HEK293T (cell line): ENCODE measurements around the gene ECT2L.

Source experiments
- CTCF ChIA-PET: fragments of 350-600 bp; formaldehyde crosslinking; extraction: SDS; loops from one replicate; lab custom pipeline; 2021; ENCODE audit warnings: antibody characterized with exemption, inconsistent platforms; lab: Yijun Ruan, JAX
- POLR2A ChIA-PET: fragments of 350-600 bp; formaldehyde crosslinking; extraction: SDS; loops from one replicate; lab custom pipeline; 2020; ENCODE audit warnings: antibody characterized with exemption, inconsistent platforms; lab: Yijun Ruan, JAX
- DNase-seq: peaks from one replicate; pipeline ENCODE4 v3.0.0; 2012; ENCODE audit warnings: mixed read lengths; ENCODE audit errors: extremely low spot score
- ARNT ChIP-seq: fragments of 450-650 bp; IDR thresholded peaks from 2 replicates; pipeline ENCODE4 v1.6.1; 2017; ENCODE audit warnings: mild to moderate bottlenecking
- BHLHE40 ChIP-seq: fragments of 450-650 bp; IDR thresholded peaks from 2 replicates; pipeline ENCODE4 v1.6.1; 2016; ENCODE audit warnings: mild to moderate bottlenecking, moderate library complexity, borderline replicate concordance
- CTBP1 ChIP-seq: fragments of 450-650 bp; IDR thresholded peaks from 2 replicates; pipeline ENCODE4 v1.6.1; 2016; ENCODE audit warnings: borderline replicate concordance
- ELF4 ChIP-seq: fragments of 450-650 bp; IDR thresholded peaks from 2 replicates; pipeline ENCODE4 v1.6.1; 2017; ENCODE audit warnings: antibody characterized with exemption
- FOXA1 ChIP-seq: fragments of 450-650 bp; IDR thresholded peaks from 2 replicates; pipeline ENCODE4 v1.6.1; 2016; ENCODE audit warnings: mild to moderate bottlenecking
- FOXK2 ChIP-seq: fragments of 450-650 bp; IDR thresholded peaks from 2 replicates; pipeline ENCODE4 v1.6.1; 2016; ENCODE audit warnings: mild to moderate bottlenecking
- FOXM1 ChIP-seq: fragments of 450-650 bp; IDR thresholded peaks from 2 replicates; pipeline ENCODE4 v1.6.1; 2017; ENCODE audit warnings: mild to moderate bottlenecking, borderline replicate concordance
- HDGF ChIP-seq: fragments of 450-650 bp; IDR thresholded peaks from 2 replicates; pipeline ENCODE4 v1.6.1; 2017; ENCODE audit warnings: antibody characterized with exemption, borderline replicate concordance
- L3MBTL2 ChIP-seq: fragments of 450-650 bp; conservative IDR thresholded peaks from 2 replicates; pipeline ENCODE4 v1.6.1; 2016; ENCODE audit warnings: mild to moderate bottlenecking
- LEF1 ChIP-seq: fragments of 450-650 bp; IDR thresholded peaks from 2 replicates; pipeline ENCODE4 v1.6.1; 2017; ENCODE audit warnings: mild to moderate bottlenecking, borderline replicate concordance
- NFRKB ChIP-seq: fragments of 450-650 bp; IDR thresholded peaks from 2 replicates; pipeline ENCODE4 v1.6.1; 2016; ENCODE audit warnings: mild to moderate bottlenecking, moderate library complexity
- PKNOX1 ChIP-seq: fragments of 450-650 bp; IDR thresholded peaks from 2 replicates; pipeline ENCODE4 v1.6.1; 2016
- SP1 ChIP-seq: fragments of 450-650 bp; IDR thresholded peaks from 2 replicates; pipeline ENCODE4 v1.6.1; 2017
- SUZ12 ChIP-seq: fragments of 450-650 bp; IDR thresholded peaks from 2 replicates; pipeline ENCODE4 v1.6.1; 2016; ENCODE audit warnings: mild to moderate bottlenecking
- TARDBP ChIP-seq: fragments of 450-650 bp; IDR thresholded peaks from 2 replicates; pipeline ENCODE4 v1.6.1; 2016
- ZNF384 ChIP-seq: fragments of 450-650 bp; IDR thresholded peaks from 2 replicates; pipeline ENCODE4 v1.6.1; 2016

Gene ECT2L

GRCh38 chr6:138785079-138785478, 10.8 kb upstream of the ECT2L start:
- no peak for TF ChIP-seq SP1
- no peak for TF ChIP-seq NFRKB
- TF ChIP-seq ELF4: no peak
- no peak for TF ChIP-seq FOXM1
- TF ChIP-seq LEF1: no peak
- no peak for TF ChIP-seq BHLHE40
- no peak for TF ChIP-seq PKNOX1
- TF ChIP-seq SUZ12: no peak
- ChIA-PET POLR2A (no interaction called here), CTCF (no interaction called here)
- DNase-seq: no peak

GRCh38 chr6:138785980-138786379, 9.9 kb upstream of the ECT2L start:
- TF ChIP-seq HDGF: no peak
- no peak for TF ChIP-seq SUZ12
- no peak for TF ChIP-seq ELF4
- TF ChIP-seq BHLHE40: no peak
- no peak for TF ChIP-seq FOXK2
- no peak for TF ChIP-seq ARNT
- ChIA-PET CTCF (no interaction called here), POLR2A (no interaction called here)
- no peak for DNase-seq

DNA sequence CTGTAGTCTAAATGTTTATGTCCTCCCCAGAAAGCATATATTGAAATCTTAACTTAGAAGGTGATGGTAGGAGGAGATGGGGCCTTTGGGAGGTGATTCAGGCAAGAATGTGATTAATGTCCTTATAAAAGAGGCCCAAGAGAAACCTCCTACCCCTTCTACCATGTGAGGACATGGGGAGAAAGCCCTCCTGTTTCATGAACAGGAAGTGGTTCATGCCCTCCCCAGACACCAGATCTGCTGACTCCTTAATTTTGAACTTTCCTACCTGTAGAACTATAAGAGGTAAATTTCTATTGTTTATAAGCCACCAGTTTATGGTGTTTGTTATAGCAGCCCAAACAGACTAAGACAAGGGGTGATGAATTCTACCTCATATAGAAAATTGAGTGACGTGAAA, 8.7 kb upstream of the ECT2L start:
- DNase-seq: no peak
- TF ChIP-seq NFRKB (no peak), CTBP1 (no peak), PKNOX1 (no peak), FOXA1 (no peak), ZNF384 (no peak), ARNT (no peak), ELF4 (no peak), L3MBTL2 (no peak), FOXK2 (no peak), LEF1 (no peak), HDGF (no peak), FOXM1 (no peak), SUZ12 (no peak), BHLHE40 (no peak), SP1 (no peak), TARDBP (no peak)
- ChIA-PET POLR2A (no interaction called here), CTCF (interaction anchor here (0.6 kb wide), 1 partner anchor 423 kb away, joined by 3 read pairs; no protein-coding TSS in a partner anchor)

DNA sequence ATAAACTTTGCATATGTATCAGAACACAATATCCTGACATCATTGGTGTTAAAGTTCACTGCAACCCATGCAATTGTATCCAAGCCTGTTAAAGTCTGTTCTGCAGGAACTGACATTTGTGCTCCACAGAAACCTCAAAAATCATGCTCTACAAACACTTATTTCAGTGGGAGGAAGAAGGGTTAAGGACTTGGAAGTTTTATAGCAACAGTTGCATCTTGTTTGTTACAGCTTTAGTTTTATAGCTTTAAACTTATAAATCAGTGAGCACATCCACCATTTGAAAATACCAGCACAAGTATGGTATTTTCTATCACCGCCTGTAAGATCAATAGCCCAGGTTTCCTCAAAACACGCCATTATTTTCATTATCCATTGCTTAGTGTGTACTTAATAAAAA, 884 bp downstream of the ECT2L start:
- no peak for DNase-seq
- ChIA-PET POLR2A (no interaction called here), CTCF (no interaction called here)

GRCh38 chr6:138797806-138798446, 2.0 kb downstream of the ECT2L start:
- ChIA-PET CTCF (no interaction called here), POLR2A (no interaction called here)
- no peak for DNase-seq
- no peak for TF ChIP-seq NFRKB

More for the DNA sequence above, 884 bp downstream of the ECT2L start:
- TF ChIP-seq PKNOX1 (no peak), FOXA1 (no peak), SP1 (no peak), CTBP1 (no peak), L3MBTL2 (no peak), ARNT (no peak), FOXM1 (no peak), BHLHE40 (no peak), LEF1 (no peak)

DNA sequence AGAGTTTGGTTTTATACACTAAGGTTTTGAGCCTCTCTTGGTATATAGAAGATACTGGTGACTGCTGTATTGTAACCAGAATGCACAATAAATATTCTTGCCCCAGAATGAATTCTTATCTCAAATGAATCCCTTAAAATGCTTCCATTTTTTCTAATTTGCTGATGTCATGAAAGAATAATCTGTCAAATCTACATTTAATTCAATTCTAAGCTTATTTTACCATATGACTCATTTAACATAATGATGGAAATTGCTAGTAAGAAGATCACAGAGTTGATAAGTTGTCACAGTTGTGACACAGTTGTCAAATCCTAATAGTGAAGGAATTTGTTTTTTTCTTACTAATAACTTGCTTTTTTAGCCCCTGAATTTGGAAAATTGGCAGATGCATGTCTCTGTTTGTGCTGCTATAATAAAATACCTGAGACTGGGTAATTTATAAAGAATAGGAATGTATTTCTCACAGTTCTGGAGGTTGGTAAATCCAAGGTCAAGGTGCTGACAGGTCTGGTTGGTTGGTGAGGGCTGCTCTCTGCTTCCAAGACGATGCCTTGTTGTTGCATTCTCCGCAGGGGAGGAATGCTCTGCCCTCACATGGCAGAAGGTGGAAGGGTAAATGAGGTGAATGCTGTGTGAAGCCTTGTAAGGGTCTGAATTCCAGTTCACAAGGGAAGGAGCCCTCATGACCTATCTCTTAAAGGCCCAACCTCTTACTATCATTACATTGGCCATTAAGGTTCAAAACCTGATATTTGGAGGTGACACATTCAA, 4.7 kb downstream of the ECT2L start:
- DNase-seq: no peak
- TF ChIP-seq SUZ12: no peak
- no peak for TF ChIP-seq CTBP1
- no peak for TF ChIP-seq NFRKB
- TF ChIP-seq HDGF: no peak
- TF ChIP-seq ZNF384: no peak
- TF ChIP-seq ARNT: no peak
- TF ChIP-seq SP1: no peak
- no peak for TF ChIP-seq FOXM1
- no peak for TF ChIP-seq FOXK2
- no peak for TF ChIP-seq BHLHE40
- no peak for TF ChIP-seq FOXA1
- TF ChIP-seq ELF4: no peak
- TF ChIP-seq TARDBP: no peak
- TF ChIP-seq PKNOX1: no peak
- no peak for TF ChIP-seq L3MBTL2
- TF ChIP-seq LEF1: no peak
- ChIA-PET POLR2A (no interaction called here), CTCF (no interaction called here)
